ENCODE results near the gene PDP2. TPM values are rescaled to one million over a fixed set of nuclear protein-coding genes. Genes with fewer than 3 reads are reported as not detected.

PDP2 gene
- total RNA-seq, 1 experiment from 2014 or later, result 28.4 TPM

- TF ChIP-seq, protein P1, sequence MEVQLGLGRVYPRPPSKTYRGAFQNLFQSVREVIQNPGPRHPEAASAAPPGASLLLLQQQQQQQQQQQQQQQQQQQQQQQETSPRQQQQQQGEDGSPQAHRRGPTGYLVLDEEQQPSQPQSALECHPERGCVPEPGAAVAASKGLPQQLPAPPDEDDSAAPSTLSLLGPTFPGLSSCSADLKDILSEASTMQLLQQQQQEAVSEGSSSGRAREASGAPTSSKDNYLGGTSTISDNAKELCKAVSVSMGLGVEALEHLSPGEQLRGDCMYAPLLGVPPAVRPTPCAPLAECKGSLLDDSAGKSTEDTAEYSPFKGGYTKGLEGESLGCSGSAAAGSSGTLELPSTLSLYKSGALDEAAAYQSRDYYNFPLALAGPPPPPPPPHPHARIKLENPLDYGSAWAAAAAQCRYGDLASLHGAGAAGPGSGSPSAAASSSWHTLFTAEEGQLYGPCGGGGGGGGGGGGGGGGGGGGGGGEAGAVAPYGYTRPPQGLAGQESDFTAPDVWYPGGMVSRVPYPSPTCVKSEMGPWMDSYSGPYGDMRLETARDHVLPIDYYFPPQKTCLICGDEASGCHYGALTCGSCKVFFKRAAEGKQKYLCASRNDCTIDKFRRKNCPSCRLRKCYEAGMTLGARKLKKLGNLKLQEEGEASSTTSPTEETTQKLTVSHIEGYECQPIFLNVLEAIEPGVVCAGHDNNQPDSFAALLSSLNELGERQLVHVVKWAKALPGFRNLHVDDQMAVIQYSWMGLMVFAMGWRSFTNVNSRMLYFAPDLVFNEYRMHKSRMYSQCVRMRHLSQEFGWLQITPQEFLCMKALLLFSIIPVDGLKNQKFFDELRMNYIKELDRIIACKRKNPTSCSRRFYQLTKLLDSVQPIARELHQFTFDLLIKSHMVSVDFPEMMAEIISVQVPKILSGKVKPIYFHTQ (CRISPR knock-in tag; IDR thresholded peaks at IDR 0.05), result no peak
- no peak for TF ChIP-seq ZNF425 (CRISPR knock-in tag; conservative IDR thresholded peaks at IDR 0.05)
- no peak for TF ChIP-seq ZNF671 (CRISPR knock-in tag; IDR thresholded peaks at IDR 0.05)
- no peak for TF ChIP-seq TEAD4 (CRISPR knock-in tag; IDR thresholded peaks at IDR 0.05)
- no peak for TF ChIP-seq GABPB1 (CRISPR knock-in tag; IDR thresholded peaks at IDR 0.05)
Observed at GRCh38 chr16:66848172-66848571, 32.1 kb upstream of the PDP2 start (continued).

- Mint-ChIP-seq H3K27ac (no peak overlapping the region), H3K4me3 (no peak overlapping the region), H3K36me3 (no peaks in the 10 kb centered on the region), H3K9me3 (no peaks in the 10 kb centered on the region), H3K27me3 (ENCODE audit: low read depth) (peaks cover 44% of the 10 kb centered on the region), H3K4me1 (peaks cover 13% of the 10 kb centered on the region)
- no peak for TF ChIP-seq SP1 (CRISPR knock-in tag; conservative IDR thresholded peaks at IDR 0.05)
- TF ChIP-seq FOXJ3 (CRISPR knock-in tag; IDR thresholded peaks at IDR 0.05; ENCODE audit: borderline replicate concordance), result no peak
- TF ChIP-seq, protein P1 (CRISPR knock-in tag; IDR thresholded peaks at IDR 0.05), result no peak
- ATAC-seq (no peak), DNase-seq (ENCODE audit: low spot score) (no peak)
- CTCF ChIA-PET, result interaction anchor here (0.5 to 4.0 kb wide), 12 partner anchors 13 to 241 kb away, joined by 3 to 70 read pairs (median 6); partner anchors contain the start of gene NAE1
- POLR2A ChIA-PET, result no interaction called here
Observed at GRCh38 chr16:66849021-66849420, 31.3 kb upstream of the PDP2 start.

DNA sequence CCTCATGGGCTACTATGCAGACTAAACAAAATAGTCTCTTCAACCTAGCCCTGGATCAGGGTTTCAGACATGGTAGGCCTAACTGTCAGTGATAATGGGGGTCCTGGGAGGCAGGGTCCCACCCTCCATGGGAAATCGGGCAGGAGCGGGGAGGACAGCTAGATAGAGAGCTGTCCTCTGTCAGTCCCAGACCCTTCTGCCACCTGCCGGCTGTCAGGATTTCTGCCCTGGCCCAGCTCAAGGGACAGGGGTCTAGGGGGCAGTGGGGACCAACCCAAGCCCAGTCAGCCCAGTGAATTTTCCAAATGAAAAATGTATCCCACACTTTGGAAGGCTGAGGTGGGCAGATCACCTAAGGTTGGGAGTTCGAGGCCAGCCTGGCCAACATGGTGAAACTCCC is 30.8 kb upstream of the PDP2 start:
- Mint-ChIP-seq H3K4me3 (no peak overlapping the region), H3K4me1 (peaks cover 13% of the 10 kb centered on the region), H3K9me3 (no peaks in the 10 kb centered on the region), H3K27me3 (ENCODE audit: low read depth) (peaks cover 40% of the 10 kb centered on the region), H3K36me3 (no peaks in the 10 kb centered on the region), H3K27ac (no peak overlapping the region)
- DNase-seq (ENCODE audit: low spot score), result peak; percentile 32
- peak; percentile 68 for ATAC-seq
- POLR2A ChIA-PET, result no interaction called here
- CTCF ChIA-PET, result interaction anchor here (0.5 to 4.0 kb wide), 12 partner anchors 12 to 241 kb away, joined by 3 to 70 read pairs (median 4); partner anchors contain the start of gene NAE1
- no peak for TF ChIP-seq HMGXB4 (CRISPR knock-in tag; IDR thresholded peaks at IDR 0.05)
- TF ChIP-seq SP1 (CRISPR knock-in tag; conservative IDR thresholded peaks at IDR 0.05), result no peak
- TF ChIP-seq, protein P2, sequence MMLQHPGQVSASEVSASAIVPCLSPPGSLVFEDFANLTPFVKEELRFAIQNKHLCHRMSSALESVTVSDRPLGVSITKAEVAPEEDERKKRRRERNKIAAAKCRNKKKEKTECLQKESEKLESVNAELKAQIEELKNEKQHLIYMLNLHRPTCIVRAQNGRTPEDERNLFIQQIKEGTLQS (CRISPR knock-in tag; conservative IDR thresholded peaks at IDR 0.05), result no peak
- no peak for TF ChIP-seq FOXJ3 (CRISPR knock-in tag; IDR thresholded peaks at IDR 0.05; ENCODE audit: borderline replicate concordance)
- TF ChIP-seq, protein P3, sequence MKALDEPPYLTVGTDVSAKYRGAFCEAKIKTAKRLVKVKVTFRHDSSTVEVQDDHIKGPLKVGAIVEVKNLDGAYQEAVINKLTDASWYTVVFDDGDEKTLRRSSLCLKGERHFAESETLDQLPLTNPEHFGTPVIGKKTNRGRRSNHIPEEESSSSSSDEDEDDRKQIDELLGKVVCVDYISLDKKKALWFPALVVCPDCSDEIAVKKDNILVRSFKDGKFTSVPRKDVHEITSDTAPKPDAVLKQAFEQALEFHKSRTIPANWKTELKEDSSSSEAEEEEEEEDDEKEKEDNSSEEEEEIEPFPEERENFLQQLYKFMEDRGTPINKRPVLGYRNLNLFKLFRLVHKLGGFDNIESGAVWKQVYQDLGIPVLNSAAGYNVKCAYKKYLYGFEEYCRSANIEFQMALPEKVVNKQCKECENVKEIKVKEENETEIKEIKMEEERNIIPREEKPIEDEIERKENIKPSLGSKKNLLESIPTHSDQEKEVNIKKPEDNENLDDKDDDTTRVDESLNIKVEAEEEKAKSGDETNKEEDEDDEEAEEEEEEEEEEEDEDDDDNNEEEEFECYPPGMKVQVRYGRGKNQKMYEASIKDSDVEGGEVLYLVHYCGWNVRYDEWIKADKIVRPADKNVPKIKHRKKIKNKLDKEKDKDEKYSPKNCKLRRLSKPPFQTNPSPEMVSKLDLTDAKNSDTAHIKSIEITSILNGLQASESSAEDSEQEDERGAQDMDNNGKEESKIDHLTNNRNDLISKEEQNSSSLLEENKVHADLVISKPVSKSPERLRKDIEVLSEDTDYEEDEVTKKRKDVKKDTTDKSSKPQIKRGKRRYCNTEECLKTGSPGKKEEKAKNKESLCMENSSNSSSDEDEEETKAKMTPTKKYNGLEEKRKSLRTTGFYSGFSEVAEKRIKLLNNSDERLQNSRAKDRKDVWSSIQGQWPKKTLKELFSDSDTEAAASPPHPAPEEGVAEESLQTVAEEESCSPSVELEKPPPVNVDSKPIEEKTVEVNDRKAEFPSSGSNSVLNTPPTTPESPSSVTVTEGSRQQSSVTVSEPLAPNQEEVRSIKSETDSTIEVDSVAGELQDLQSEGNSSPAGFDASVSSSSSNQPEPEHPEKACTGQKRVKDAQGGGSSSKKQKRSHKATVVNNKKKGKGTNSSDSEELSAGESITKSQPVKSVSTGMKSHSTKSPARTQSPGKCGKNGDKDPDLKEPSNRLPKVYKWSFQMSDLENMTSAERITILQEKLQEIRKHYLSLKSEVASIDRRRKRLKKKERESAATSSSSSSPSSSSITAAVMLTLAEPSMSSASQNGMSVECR (CRISPR knock-in tag; IDR thresholded peaks at IDR 0.05; ENCODE audit: borderline replicate concordance), result no peak
- TF ChIP-seq, protein P4, sequence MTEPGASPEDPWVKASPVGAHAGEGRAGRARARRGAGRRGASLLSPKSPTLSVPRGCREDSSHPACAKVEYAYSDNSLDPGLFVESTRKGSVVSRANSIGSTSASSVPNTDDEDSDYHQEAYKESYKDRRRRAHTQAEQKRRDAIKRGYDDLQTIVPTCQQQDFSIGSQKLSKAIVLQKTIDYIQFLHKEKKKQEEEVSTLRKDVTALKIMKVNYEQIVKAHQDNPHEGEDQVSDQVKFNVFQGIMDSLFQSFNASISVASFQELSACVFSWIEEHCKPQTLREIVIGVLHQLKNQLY (CRISPR knock-in tag; IDR thresholded peaks at IDR 0.05), result no peak
- TF ChIP-seq SMAD4 (CRISPR knock-in tag; IDR thresholded peaks at IDR 0.05), result no peak
- TF ChIP-seq, protein P1 (CRISPR knock-in tag; IDR thresholded peaks at IDR 0.05), result no peak

Measured in WTC11 (cell line).